HG03442 (cell line): ENCODE measurements around the gene PPP1R9B.
A peak's percentile ranks its signal among the peaks of the same experiment; 100 is the strongest.

Source experiments
- ATAC-seq: cut with Tn5 transposase; IDR thresholded peaks from one replicate; pipeline ENCODE4 v1.9.1; 2021; ENCODE audit warnings: mild to moderate bottlenecking, moderate library complexity; ENCODE audit not compliant: unreplicated experiment

Gene PPP1R9B

DNA sequence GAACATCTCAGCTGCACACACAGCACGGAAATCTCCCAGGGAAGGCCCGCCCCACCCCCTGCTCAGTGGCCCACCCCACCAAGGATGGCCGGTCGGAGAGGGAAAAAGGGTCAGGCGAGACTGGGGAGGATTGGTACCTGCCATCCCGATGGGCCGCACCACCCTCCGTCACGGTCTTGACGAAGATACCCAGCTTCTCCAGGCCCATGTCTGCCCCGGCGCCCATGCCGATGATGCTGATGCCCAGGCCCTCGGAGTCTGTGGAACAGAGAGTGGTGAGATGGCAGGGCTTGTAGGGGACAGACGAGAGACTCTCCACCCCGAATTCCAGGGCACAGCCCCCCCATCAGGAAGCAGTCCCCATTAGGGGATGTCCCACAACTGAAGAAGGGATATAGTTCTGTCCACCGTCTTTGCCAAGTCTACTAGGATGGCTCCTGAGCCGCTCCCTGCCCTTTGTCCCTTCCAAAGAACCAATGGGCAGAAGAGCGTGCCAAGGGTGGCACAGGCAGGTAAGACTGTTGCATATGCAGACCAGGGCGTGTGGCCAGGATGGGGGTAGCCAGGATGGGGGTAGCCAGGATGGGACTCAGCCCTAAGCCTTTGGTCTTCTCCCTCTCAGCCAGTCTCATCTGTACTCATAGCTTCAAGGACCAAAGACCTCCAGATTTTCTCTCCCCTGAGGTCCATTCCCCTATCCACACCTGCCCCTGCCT, 6.9 kb downstream of the PPP1R9B start:
- ATAC-seq: no peak

DNA sequence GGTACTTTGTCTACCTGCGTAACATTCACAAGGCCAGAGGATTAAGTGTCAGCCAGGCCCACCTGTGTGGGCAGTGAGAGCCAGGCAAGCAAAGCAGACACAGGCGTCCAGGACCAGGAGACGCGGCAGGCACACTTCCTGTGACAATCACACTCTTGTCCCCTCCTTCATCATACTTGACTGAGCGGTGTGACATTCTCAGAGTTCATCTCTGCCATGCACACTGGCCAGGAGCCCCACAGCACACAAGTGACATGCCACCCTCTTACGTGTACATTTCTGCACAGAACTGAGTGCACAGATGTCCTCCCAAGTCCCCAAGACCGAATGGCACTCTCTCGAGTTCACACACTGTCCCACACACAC, 8.7 kb downstream of the PPP1R9B start:
- no peak for ATAC-seq

GRCh38 chr17:50141026-50141744, 9.3 kb downstream of the PPP1R9B start:
- no peak for ATAC-seq

DNA sequence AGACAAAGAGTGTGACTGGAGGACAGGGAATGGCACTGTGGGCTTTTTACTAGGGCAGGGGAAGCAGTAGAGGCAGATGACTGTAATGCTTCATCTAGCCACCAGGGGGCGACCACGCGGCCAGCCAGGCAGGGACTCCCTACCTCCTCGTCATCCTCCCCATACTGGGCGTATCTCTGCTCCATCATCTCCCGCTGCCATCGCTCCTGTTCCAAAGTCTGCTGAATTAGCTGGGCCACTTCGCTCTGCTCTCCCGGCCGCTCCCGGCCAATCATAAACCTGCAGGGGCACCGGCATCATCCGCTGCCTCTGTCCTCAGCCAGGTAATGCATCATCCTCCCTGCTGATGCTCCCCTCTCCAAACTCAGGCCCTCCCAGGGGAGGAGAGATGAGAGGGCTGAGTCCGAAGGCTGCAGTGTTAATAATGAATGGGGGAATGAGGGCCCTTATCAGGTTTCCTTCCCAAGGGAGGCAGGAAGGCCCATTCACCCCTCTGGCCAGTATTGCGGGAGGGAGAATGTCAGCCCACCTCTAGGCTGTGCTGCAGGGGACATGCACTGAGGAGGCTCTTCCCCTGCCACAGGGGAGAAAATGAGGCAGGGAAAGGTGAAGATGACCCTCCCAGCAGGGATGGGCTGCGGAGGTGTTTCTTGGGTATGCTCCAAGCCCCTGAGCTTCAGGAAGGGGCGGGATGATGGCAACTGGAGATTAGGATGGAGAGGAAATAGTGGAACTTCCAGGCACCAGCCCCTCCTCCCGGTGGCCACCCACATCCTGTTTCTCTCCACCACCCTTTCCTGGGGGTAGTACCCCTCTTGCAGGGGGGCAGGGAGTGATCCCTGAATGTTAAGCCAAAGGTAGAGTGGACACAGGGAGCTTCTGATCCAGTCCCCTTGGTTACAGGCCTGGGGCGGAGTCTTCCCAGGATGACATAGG, 10.3 kb downstream of the PPP1R9B start:
- ATAC-seq: peak; percentile 54

DNA sequence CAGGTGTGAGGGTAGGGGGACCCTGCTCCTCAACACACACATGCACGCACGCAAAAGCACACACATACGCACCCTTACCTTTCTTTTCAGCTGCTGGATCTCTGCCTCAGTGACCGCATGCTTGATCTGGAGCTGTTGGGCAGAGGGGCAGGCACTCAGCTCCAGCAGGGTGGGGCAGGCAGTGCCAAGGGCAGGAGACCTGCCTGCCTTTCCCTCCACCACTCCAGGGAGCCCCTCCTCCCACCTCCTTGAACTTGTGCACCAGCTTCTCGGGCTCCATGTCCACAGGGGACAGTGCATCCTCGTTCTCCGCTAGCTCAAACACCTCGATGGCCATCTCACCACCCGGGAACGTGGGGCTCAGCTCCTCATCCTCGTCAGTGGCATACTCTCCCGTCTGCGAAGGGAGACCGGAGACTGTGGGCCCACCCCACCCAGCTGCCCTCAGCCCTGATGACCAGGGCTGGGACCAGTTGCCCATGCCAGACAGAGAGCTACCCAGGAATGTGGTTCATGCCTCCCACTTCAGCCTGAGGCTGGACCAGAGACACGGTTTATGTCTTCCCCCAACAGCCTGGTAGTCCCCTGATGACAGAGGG, 11.2 kb downstream of the PPP1R9B start:
- no peak for ATAC-seq

GRCh38 chr17:50137042-50137441, 13.4 kb downstream of the PPP1R9B start:
- no peak for ATAC-seq

GRCh38 chr17:50136096-50136687, 14.3 kb downstream of the PPP1R9B start:
- ATAC-seq: no peak

- no peak for ATAC-seq
These were observed 15.0 kb downstream of the PPP1R9B start for GRCh38 chr17:50135316-50136095.

DNA sequence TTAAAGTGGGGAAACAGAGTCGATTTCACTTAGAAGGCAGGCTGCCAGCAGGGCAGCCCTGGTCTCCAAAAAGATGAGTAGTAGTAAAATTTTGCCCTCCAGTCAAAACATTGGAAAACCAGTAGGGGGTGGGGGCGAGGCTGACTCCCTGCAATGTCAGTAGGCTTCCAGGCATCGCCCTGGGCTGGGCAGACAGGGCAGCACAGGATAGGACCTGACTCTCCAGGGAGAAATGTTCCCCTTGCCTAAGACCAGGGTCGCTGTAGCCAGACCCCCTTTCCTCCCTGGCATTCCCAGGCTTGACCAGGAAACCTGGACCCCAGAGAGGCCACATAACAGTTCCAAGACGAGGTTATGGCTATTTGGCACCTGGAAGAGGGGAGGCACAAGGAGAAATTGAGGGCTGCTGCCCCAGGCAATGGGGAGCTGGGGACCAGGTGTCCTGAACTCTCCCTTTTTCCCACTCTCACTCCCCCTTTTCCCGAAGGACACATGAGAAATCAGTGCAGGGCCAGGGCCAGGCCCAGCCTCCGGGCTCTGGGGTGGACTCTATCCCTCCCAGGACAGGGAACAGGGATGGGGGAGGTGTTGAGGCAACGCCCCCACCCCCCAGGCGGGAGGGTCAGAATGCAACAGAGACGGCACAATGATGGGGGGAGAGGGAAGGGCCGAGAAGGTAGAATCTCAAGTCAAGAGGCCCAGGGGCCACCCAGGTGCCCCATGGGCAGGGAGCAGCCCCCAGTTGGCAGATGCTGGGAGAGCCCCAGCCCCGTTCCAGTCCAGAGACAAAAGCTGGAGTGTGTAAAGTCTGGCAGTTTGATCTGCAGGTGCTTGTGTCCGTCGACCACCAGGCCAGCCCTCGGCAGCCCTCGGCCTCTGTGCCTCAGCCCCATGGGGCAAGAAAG, 16.0 kb downstream of the PPP1R9B start:
- ATAC-seq: no peak

GRCh38 chr17:50133769-50134099, 16.7 kb downstream of the PPP1R9B start:
- no peak for ATAC-seq

DNA sequence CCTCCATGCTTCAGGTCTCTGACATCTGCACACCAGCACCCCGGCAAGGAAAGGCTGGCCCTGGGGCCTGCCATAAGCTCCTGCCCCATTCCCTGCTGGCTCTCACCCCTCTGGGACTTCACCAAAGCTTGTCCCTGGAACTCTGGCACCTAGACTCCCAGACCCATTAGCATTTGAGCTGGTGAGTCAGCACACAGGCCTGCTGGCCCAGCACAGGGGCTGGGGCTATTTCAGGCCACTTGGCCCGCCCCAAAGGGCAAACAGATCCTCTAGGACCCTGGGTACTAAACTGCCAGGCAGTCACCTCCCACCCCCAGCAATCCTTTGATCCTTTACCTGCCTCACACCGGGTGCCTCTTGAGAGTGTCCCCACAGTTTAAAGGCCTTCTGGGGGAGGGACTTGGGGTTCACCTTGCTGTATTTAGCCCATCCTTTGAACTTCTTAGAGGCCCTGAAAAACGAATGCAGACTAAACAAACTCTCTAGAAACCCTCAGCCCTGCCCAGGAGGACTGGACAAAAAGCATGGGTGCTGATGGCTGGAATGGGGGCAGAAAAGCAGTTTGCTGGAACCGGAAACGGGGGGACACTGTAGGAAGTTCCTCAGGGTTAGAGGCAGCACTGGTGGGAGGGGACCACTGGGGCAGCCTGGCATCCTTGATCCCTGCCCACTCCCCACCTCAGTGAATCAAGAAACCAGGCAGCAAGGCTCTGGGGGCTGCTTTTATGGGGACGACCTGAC, 17.3 kb downstream of the PPP1R9B start:
- ATAC-seq: no peak

GRCh38 chr17:50132104-50132794, 18.2 kb downstream of the PPP1R9B start:
- ATAC-seq: no peak

DNA sequence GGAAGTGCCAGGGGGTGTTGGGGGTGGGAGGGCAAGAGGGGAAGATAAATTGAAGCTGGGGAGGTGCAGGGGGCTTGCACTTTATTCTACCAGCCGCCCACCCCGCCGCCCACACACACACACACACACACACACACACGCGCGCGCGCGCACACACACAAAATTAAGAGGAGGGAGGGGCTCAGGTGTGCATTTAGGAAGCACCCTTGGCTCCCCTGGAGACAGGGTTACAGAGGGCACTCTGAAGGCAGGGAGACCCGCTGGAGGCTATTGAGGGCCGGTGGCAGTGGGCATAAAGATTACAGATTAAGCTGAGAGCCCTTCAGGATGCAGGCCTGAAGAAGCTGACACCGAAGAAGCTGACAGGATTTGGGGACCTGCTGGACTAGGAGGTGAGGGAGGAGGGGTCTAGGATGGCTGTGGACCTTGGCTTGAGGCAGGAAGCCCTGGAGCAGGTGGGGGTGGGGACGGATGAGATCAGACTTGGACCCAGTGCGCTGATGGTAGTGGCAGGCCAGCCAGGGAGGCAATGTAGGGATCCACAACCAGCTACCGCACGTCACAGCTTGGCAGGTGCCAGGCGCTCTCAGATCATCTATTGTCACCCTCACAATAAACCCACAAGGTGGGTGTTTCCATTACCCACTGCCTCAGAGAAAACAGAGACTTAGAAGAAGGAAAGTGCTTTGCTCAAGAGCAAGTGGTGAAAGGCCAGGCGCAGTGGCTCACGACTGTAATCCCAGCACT, 19.7 kb downstream of the PPP1R9B start:
- no peak for ATAC-seq

DNA sequence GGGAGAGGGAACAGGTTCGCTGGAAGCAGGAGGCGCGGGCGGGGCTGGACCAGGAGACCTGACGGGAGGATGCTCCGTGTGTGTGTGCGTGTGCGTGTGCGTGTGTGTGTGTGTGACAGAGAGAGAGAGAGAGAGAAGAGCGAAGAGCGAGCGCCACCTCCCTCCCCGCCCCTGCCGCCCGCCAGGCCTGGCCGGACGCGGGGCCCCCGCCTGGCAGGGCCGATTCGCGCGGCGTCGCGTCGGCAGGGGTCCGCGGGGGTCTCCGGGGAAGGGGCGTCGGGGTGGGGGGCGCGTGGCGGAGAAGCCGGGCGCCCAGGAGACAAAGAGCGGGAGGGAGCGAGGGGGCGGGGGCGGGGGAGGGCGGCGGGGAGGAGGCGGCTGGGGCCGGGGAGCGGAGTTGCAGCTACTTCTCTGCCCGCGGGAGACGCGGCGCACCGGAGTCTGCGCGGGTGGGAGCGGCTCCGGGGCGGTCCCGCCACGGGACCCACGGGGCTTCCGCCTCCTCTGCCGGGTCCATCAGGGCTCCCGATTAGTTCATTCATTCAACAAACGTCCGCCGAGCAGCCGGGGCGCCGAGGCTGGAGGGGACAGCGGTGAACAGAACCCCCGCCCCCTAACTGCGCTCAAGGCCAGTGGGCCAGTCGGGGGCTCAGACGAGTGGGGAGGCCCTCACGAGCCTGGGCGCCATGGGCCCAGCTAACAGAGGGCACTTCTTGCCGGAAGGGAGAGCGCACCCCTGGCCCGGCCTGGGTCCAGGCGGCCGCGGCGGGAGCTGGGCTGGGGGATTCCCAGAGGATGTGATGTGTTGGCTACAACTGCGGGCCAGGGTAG, 20.5 kb downstream of the PPP1R9B start, which contains the start of gene SAMD14:
SAMD14 (minus strand) TSS at position 433 of the 831 bp plus-strand sequence. CDS start 5,201 bp downstream, outside the sequence.
- no peak for ATAC-seq

DNA sequence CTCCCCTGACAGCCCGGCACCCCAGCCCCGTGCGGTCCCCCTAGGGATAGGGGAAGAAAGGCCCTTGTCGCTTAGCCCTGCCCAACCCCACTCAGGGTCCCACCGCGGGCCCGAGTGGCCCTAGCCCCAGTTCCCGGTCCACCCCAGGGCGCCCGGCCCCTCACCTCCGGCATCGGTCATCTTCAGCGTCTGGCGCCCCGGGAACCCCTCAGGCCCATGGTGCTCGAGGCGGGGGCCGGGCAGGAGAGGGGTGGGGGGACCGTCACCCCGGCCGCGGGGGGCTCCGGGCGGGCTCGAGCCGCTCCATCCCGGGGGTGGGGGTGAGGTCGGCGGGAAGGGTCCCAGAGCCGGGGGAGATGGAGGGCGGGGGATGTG, 21.1 kb downstream of the PPP1R9B start:
- ATAC-seq: no peak
